RPMI8226 (cell line): ENCODE results near the gene S100Z.
"Not testable (repeated sequence)": the region's sequence is repeated elsewhere in the genome, so short reads cannot be mapped to it uniquely, and the experiment has no call there.

ENCODE experiments used
- DNase-seq: peaks from one replicate; pipeline ENCODE4 v3.0.0-alpha.2; 2015

Gene S100Z

DNA sequence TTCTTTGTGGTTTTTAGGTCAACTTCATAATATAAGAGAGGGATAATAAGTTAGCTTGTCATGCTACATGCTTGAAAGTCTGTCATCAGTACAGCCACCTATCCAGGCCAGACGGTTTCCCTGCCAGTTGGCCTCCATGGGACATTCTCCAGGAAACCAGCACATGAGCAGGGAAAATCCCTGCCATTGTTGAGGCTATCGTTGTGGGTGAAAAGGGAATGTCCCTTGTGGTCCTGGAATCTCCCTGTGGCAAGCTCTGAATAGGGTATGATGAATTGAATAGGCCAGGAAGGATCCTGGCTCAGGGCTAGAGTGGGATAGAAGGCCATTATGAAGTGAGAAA is 18.7 kb upstream of the S100Z start:
- no peak for DNase-seq

GRCh38 chr5:76836181-76836580 is 13.6 kb upstream of the S100Z start:
- DNase-seq, result no peak

DNA sequence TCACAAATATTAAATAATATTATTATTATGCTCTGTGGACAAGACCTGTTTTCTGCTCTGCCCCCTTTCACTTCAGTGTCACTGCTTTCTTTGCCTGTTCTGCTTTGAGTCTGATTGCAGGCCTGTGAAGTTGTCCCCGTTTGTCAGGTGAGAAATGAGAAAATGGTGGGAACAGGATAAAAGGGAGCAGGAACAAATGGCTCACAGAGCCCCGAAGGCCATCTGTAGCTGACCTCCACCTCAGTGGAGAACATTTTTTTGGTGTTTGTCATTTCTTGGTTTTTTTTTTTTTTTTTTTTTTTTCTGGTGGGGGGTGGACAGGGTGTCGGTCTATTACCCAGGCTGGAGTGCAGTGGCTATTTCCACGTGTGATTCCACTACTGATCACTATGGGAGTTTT is 13.2 kb upstream of the S100Z start:
- no peak for DNase-seq

GRCh38 chr5:76838481-76839261 is 11.1 kb upstream of the S100Z start:
- DNase-seq, result no peak

- no peak for DNase-seq
Observed at GRCh38 chr5:76841361-76841760, 8.5 kb upstream of the S100Z start.

DNA sequence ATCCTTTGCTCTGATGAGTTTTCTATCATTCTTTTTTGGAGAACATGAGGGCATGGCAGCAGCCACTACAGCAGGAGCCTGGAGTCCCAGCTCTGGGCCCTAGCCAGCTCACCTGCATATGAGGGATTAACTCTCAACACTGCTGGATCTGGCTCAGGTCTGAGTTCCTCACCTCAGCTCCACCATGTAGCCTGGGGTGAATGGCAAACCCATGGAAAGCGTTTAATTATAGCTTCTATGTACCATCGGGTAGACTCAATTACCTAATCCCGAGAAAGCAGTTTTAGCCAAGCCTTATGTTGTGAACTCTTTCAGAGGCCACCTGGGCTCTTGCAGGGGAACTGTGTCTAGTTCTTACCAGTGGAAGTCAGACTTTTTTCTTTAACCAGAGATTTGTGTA is 3.9 kb upstream of the S100Z start:
- no peak for DNase-seq

DNA sequence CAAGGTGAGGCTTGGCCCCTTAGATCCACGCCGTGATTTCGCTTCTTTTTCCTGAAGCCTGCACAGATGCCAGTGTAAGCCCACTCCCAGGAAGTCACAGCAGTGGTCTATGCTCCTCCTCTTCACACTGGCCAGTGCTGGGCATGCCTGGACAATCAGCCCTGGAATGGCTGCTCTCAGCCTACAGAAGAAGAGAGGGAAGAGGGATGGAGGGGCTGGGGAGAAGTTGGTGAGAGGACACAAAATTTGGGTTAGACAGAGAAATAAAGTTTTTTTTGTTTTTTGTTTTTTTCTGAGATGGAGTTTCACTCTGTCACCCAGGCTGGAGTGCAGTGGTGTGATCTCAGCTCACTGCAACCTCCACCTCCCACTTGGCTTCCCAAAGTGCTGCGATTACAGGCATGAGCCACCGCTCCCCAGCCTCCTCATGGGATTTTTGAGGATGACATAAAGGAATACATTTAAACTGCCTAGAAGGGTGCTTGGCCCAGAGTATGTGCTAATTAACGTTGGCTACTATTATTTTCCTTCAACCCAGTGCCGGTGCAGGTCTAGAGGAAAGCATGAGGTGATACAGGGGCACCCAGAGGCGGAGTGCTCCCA is 830 bp downstream of the S100Z start:
- DNase-seq, result no peak

- DNase-seq, result no peak
Observed at GRCh38 chr5:76851728-76852369, 2.0 kb downstream of the S100Z start.

DNA sequence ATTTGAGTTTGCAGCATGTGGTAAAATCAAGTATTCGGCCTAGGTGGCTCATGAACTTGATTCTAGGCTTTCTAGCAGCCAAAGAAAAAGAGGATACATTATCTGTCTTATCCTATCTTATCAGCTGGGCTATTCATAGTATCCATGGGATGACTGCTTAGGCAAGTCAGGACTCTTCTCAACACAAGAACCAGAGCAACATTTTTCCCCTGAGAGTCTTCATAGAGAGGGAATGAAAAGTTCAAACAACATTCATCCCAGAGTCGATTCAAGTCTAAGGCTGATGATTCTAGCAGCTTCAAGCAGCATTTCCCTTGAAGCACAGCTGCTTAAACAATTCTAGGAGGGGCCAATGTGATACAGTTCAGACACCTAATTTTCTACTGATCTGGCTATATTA is 3.0 kb downstream of the S100Z start:
- DNase-seq, result no peak

DNA sequence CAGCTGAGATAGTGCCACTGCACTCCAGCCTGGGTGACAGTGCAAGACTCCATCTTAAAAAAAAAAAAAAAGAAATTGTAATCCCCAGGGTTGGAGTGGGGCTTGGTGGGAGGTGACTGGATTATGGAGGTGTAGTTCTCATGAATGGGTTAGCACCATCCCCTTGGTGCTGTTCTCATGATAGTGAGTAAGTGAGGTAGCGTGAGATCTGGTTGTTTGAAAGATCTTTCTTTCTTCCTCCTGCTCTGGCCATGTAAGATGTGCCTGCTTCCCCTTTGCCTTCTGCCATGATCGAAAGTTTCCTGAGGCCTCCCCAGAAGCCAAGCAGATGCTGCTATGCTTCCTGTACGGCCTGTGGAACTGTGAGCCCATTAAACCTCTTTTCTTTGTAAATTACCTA is 3.9 kb downstream of the S100Z start:
- DNase-seq, result not testable (repeated sequence)

DNA sequence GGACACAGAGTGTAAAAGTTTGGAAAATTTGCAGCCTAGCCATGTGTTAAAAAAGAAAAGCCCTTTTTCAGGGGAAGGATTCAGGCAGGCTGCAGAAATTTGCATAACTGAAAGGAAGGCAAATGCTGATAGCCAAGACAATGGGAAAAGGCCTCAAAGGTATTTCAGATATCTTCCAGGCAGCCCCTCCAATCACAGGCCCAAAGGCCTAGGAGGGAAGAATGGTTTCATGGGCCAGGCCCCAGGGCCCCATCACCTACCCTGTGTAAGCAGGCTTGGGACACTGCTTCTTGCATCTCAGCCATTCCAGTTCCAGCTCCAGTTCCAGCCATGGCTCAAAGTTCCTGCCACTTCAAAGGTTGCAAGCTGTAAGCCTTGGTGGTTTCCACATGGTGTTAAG is 4.8 kb downstream of the S100Z start:
- DNase-seq, result no peak

GRCh38 chr5:76855501-76855900 is 5.7 kb downstream of the S100Z start:
- DNase-seq, result not testable (repeated sequence)

- DNase-seq, result peak; percentile 93
Observed at GRCh38 chr5:76855961-76856360, 6.1 kb downstream of the S100Z start.

- peak; percentile 64 for DNase-seq
Observed at GRCh38 chr5:76856800-76857199, 7.0 kb downstream of the S100Z start.

- DNase-seq, result no peak
Observed at GRCh38 chr5:76859591-76860247, 9.9 kb downstream of the S100Z start.

- DNase-seq, result no peak
Observed at GRCh38 chr5:76861612-76862011, 11.8 kb downstream of the S100Z start.

DNA sequence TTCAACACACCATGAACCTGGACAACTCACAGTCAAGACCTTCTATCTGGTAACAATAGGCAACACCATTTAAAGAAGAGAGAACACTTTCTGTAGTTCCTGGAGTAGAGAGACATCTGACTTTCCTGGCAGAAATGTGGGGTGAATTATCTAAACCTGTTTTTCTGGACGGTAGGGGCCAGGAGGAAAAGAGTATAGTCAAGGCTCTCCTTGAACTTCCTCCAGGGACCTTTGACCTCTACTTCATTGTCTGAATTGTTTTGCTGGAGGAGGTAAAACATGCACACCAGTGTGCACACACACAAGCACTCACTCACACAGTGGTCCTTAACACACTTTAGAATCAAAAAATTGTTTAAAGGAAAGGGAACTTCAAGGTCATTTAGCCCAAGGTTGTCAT is 13.2 kb downstream of the S100Z start:
- no peak for DNase-seq

- no peak for DNase-seq
Observed at GRCh38 chr5:76866503-76866902, 16.7 kb downstream of the S100Z start.

DNA sequence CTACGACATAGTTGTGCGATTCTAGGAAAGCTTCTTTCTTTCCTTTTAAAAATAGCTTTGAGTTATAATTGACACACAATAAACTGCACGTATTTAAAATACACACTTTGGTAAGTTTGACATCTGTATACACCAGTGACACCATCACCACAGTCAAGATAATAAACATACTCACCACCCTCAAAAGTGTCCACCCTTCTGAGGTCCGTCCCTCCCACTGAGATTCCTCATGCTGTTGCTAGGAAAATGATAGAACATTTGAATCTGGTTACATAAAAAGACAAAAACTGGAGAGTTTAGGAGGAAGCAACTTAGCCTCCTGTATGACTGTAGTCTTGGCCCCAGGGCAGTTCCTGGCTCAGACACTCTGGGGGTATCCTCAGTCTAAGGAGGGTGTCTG is 17.2 kb downstream of the S100Z start:
- DNase-seq, result no peak

- DNase-seq, result peak; percentile 83
Observed at GRCh38 chr5:76867827-76868693, 18.2 kb downstream of the S100Z start.

DNA sequence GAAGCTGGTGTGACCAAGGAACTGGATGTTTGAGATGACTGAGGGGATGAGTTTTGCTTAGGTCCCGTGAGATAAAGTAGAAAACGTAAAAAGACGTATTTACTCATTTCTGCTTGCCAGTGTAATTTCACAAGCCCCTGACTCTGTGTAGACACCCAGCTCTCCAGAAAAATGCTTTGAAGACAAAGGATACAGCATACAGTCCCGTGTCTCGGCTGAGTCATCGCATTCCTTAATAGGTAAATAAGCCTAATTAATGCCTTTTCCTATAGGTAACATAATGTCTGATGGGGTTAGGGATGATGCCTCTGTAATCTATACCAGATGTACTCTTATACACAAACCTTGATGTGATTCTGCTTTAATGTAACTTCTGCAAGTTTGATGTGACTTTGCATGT is 20.2 kb downstream of the S100Z start:
- no peak for DNase-seq

DNA sequence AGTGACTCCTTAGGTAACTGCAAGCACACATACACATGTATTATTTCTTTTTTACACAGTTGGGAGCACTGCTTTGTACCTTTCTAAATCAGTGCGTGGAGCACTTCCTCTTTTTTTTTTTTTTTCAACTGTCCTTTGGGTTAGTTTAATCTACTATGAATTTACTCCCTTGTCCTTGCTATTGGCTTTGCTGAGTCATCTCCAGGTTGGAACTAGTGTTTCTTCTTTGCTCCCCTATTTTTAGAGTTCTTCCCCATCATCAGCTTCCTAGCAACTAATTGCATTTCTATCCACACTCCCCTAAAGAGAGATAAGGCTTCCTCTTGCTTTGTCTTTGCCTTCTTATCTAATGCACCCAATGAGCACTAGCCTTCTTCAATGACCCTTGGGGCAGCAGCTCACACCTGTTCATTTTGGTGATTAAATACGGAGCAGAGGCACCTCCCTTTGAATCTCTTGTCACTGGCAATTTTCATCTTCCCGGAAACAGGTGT is 24.3 kb downstream of the S100Z start:
- DNase-seq, result peak; percentile 96
